Lung (tissue), 12 donors: ENCODE results near the gene KLK8. TPM values are rescaled to one million over a fixed set of nuclear protein-coding genes. Genes with fewer than 3 reads are reported as not detected.

Experiments
- ATAC-seq: fragments of 200-7000 bp; cut with Tn5 transposase; one replicate; pipeline ENCODE4 v1.9.1; 2020; ENCODE audit warnings: moderate number of reproducible peaks; ENCODE audit not compliant: insufficient read depth, low FRiP score
- DNase-seq, 3 donors: peaks; one replicate each; pipeline ENCODE4 v3.0.0-alpha.2; 2013 to 2017
- H3K27ac ChIP-seq, 2 donors: one replicate each; pipeline ENCODE4 v1.5.1; 2013; ENCODE audit warnings: mild to moderate bottlenecking in 2 of 2, moderate library complexity in 2 of 2, control low read depth in 1 of 2, inconsistent platforms in 1 of 2, low read depth in 1 of 2, low read length in 1 of 2
- H3K27me3 ChIP-seq, 3 donors: one replicate each; pipeline ENCODE4 v1.5.1; 2013; ENCODE audit warnings: low read length in 2 of 3; ENCODE audit not compliant: control insufficient read depth in 3 of 3, insufficient read depth in 3 of 3
- H3K36me3 ChIP-seq, 4 donors: one replicate each; pipeline ENCODE4 v1.5.1; 2013; ENCODE audit warnings: low read length in 4 of 4, mild to moderate bottlenecking in 1 of 4, moderate library complexity in 1 of 4; ENCODE audit not compliant: control insufficient read depth in 4 of 4, insufficient read depth in 4 of 4
- H3K4me1 ChIP-seq, 5 donors: one replicate each; pipeline ENCODE4 v1.5.1; 2013; ENCODE audit warnings: low read length in 5 of 5, mild to moderate bottlenecking in 2 of 5, moderate library complexity in 1 of 5; ENCODE audit not compliant: control insufficient read depth in 5 of 5, insufficient read depth in 5 of 5
- H3K4me3 ChIP-seq: one replicate; pipeline ENCODE4 v1.5.1; 2013; ENCODE audit warnings: mild to moderate bottlenecking, control low read depth, moderate library complexity
- H3K9ac ChIP-seq, 2 donors: one replicate each; pipeline ENCODE4 v1.5.1; 2013; ENCODE audit warnings: low read length in 2 of 2, control low read depth in 1 of 2; ENCODE audit not compliant: insufficient read depth in 1 of 2
- H3K9me3 ChIP-seq, 4 donors: one replicate each; pipeline ENCODE4 v1.5.1; 2013; ENCODE audit warnings: low read length in 3 of 4, mild to moderate bottlenecking in 1 of 4, moderate library complexity in 1 of 4; ENCODE audit not compliant: control insufficient read depth in 4 of 4, insufficient read depth in 3 of 4
- whole genome bisulfite sequencing, 2 donors: extraction: QIAGEN DNeasy Blood & Tissue Kit; methylation state at CpG; one replicate each; pipeline ENCODE4 v1.1.7; 2013; 5-methylcytosine and 5-hydroxymethylcytosine counted together
- polyA plus RNA-seq, 2 donors: library from polyadenylated mRNA; stranded (reverse); fragments of 200-250 nt; gene quantifications; one replicate each; pipeline ENCODE4 v1.2.1, GENCODE V29; 2013
- total RNA-seq, 2 donors: library from RNA; depleted of rRNA in 1 of 2; stranded (reverse); fragments of >200 nt in 1 of 2; gene quantifications; one replicate each; pipeline ENCODE4 v1.2.1, GENCODE V29; 2014 to 2021
- TF ChIP-seq, protein P1 (sequence below): IDR thresholded peaks from 2 replicates; pipeline ENCODE4 v1.5.1; 2012; ENCODE audit warnings: mild to moderate bottlenecking; ENCODE audit errors: control extremely low read depth, extremely low read depth
- donor health status: control.
- donor health status: control.
- donor health status: Bipolar disorder and iron deficiency.
- donor health status: healthy.
- donor health status: DM: yes; HTN: yes; CAD: no.

Gene KLK8
- total and polyA plus RNA-seq, 4 donors = 0.39 to 0.74 TPM; not detected in 2

DNA sequence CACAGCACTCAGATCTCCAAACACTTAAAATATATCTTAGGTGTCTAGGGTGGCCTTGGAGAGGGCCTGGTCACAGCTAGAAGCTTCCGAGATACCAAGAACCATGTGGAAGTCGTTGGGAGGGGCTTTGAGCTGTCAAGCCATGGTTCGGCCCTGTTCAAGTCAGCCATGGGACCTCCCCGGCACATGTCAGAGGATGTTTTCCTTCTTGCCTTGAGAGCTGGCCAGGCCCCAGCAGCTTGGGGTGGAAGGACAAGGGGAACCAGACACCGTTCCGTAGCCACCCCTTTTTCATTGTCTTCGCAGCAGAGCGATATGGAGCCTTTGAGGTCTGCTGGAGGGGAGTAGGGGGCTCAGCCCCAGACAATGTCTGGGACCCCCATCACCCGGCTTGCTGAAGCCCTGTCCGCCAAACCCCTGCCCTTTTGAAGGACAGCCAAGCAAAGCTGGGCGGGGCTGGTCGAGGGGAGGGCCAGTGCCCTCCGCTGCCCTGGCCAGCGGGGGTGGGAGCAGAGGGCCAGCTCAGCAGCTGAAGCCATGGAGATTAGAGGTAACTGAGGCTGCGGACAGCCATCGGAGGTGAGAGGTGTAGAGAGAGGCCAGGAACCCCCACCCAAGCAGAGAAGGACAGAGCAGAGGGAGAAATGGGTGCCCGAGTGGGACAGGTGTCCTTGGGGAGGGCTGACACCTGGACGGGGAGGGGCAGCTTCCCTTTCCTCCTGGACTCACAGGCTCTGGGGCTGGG is 24.6 kb upstream of the KLK8 start:
- no peak overlapping the region for H3K9ac ChIP-seq
- peaks cover 0 to 11% (median 0%) of the 10 kb centered on the region in 4 donors for H3K9me3 ChIP-seq
- H3K27me3 ChIP-seq = peaks cover 3 to 8% (median 4%) of the 10 kb centered on the region in 3 donors
- TF ChIP-seq, protein P1, sequence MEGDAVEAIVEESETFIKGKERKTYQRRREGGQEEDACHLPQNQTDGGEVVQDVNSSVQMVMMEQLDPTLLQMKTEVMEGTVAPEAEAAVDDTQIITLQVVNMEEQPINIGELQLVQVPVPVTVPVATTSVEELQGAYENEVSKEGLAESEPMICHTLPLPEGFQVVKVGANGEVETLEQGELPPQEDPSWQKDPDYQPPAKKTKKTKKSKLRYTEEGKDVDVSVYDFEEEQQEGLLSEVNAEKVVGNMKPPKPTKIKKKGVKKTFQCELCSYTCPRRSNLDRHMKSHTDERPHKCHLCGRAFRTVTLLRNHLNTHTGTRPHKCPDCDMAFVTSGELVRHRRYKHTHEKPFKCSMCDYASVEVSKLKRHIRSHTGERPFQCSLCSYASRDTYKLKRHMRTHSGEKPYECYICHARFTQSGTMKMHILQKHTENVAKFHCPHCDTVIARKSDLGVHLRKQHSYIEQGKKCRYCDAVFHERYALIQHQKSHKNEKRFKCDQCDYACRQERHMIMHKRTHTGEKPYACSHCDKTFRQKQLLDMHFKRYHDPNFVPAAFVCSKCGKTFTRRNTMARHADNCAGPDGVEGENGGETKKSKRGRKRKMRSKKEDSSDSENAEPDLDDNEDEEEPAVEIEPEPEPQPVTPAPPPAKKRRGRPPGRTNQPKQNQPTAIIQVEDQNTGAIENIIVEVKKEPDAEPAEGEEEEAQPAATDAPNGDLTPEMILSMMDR = no peak
- no peaks in the 10 kb centered on the region for H3K36me3 ChIP-seq
- H3K4me1 ChIP-seq = no peaks in the 10 kb centered on the region
- no peak overlapping the region for H3K27ac ChIP-seq
- no peak overlapping the region for H3K4me3 ChIP-seq
- 57 to 68% methylated on average over 18 of the region's 18 CpGs for WGBS, 2 donors
- DNase-seq (peak in 2 of 3 donors; percentile 11 to 21), ATAC-seq (no peak)

DNA sequence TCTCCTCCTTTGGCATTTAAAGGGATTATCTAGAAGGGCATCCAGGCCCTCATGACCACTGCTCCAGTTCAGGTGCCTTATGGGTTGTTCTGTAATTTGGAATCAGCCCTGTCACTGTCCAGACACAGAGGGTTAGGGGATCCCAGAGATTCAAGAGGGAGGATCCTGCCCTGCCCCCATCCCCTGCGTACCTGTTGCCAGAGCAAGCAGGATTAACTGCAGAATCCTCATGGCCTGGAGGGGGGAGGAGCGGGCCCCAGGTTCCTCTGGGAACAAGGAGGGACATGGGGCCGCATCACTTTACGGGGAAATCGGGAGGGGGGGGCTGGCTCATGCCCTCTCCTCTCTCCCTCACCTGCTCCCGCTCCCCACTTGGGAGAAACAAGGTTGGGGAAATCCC is 24.0 kb upstream of the KLK8 start:
- 64 to 75% methylated on average over 6 of the region's 6 CpGs for WGBS, 2 donors
- Histone ChIP-seq H3K9ac (no peak overlapping the region), H3K4me3 (no peak overlapping the region), H3K36me3 (no peaks in the 10 kb centered on the region), H3K9me3 (peaks cover 0 to 7% (median 0%) of the 10 kb centered on the region in 4 donors), H3K27ac (no peak overlapping the region), H3K27me3 (peaks cover 3 to 9% (median 4%) of the 10 kb centered on the region in 3 donors), H3K4me1 (no peaks in the 10 kb centered on the region)
- ATAC-seq (no peak), DNase-seq (no peak)
- TF ChIP-seq, protein P1 = no peak

DNA sequence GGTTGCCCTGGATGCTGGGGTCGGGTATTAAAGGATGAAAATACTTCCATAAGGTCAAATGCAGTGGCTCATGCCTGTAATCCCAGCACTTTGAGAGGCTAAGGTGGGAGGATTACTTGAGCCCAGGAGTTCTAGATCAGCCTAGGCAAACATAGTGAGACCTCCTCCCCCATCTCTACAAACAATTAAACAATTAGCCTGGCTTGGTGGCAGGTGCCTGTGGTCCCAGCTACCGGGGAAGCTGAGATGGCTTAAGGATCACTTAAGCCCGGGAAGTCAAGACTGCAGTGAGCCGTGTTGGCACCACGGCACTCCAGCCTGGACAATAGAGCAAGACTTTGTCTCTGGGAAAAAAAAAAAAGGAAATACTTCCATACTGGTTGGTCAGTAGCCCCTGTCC is 23.5 kb upstream of the KLK8 start:
- no peaks in the 10 kb centered on the region for H3K36me3 ChIP-seq
- ATAC-seq = no peak
- peaks cover 3 to 13% (median 8%) of the 10 kb centered on the region in 3 donors for H3K27me3 ChIP-seq
- 42 to 62% methylated on average over 5 of the region's 5 CpGs for WGBS, 2 donors
- no peak overlapping the region for H3K27ac ChIP-seq
- no peaks in the 10 kb centered on the region for H3K4me1 ChIP-seq
- no peak for DNase-seq
- TF ChIP-seq, protein P1 = no peak
- no peak overlapping the region for H3K4me3 ChIP-seq
- peaks cover 0 to 7% (median 0%) of the 10 kb centered on the region in 4 donors for H3K9me3 ChIP-seq
- H3K9ac ChIP-seq = no peak overlapping the region
